ENCODE data around the gene ELK3.

ELK3 gene

GRCh38 chr12:96193725-96194575, at the start of gene ELK3:
Gene ELK3 (plus strand): TSS chr12:96194375.
- DNase-seq, result peak; percentile 56

GRCh38 chr12:96146747-96147146, 47.4 kb upstream of the ELK3 start:
- no peak for DNase-seq

GRCh38 chr12:96150442-96150841, 43.7 kb upstream of the ELK3 start:
- no peak for DNase-seq

- DNase-seq, result no peak
Measured at GRCh38 chr12:96152164-96152563, 42.0 kb upstream of the ELK3 start.

- DNase-seq, result no peak
Measured at GRCh38 chr12:96153131-96153725, 40.9 kb upstream of the ELK3 start.

- DNase-seq, result no peak
Measured at GRCh38 chr12:96155181-96155580, 39.0 kb upstream of the ELK3 start.

- no peak for DNase-seq
Measured at GRCh38 chr12:96155781-96156180, 38.4 kb upstream of the ELK3 start.

- no peak for DNase-seq
Measured at GRCh38 chr12:96156211-96156610, 38.0 kb upstream of the ELK3 start.

- no peak for DNase-seq
Measured at GRCh38 chr12:96157427-96157826, 36.7 kb upstream of the ELK3 start.

GRCh38 chr12:96164951-96165811, 29.0 kb upstream of the ELK3 start:
- DNase-seq, result no peak

- no peak for DNase-seq
Measured at GRCh38 chr12:96166765-96167164, 27.4 kb upstream of the ELK3 start.

- DNase-seq, result no peak
Measured at GRCh38 chr12:96167492-96167891, 26.7 kb upstream of the ELK3 start.

- DNase-seq, result no peak
Measured at GRCh38 chr12:96170328-96170727, 23.8 kb upstream of the ELK3 start.

GRCh38 chr12:96170762-96171161, 23.4 kb upstream of the ELK3 start:
- no peak for DNase-seq

GRCh38 chr12:96171905-96172304, 22.3 kb upstream of the ELK3 start:
- no peak for DNase-seq

GRCh38 chr12:96172981-96173380, 21.2 kb upstream of the ELK3 start:
- DNase-seq, result no peak

GRCh38 chr12:96176575-96176974, 17.6 kb upstream of the ELK3 start:
- no peak for DNase-seq

GRCh38 chr12:96177013-96177412, 17.2 kb upstream of the ELK3 start:
- peak; percentile 48 for DNase-seq

- no peak for DNase-seq
Measured at GRCh38 chr12:96183734-96184370, 10.3 kb upstream of the ELK3 start.

- no peak for DNase-seq
Measured at GRCh38 chr12:96185914-96186313, 8.3 kb upstream of the ELK3 start.

- no peak for DNase-seq
Measured at GRCh38 chr12:96186607-96187301, 7.4 kb upstream of the ELK3 start.

- DNase-seq, result no peak
Measured at GRCh38 chr12:96187956-96188355, 6.2 kb upstream of the ELK3 start.
